Hematopoietic multipotent progenitor cell (in vitro differentiated cells): ENCODE data around the gene GIMAP4. TPM values are rescaled to one million over a fixed set of nuclear protein-coding genes. Genes with fewer than 3 reads are reported as not detected.
A peak's percentile ranks its signal among the peaks of the same experiment; 100 is the strongest.
"Not testable (repeated sequence)": the region's sequence is repeated elsewhere in the genome, so short reads cannot be mapped to it uniquely, and the experiment has no call there.

Source experiments
- DNase-seq, 3 donors: peaks; one replicate each; pipeline ENCODE4 v3.0.0-alpha.2; 2011 to 2015; ENCODE audit warnings: low read depth in 2 of 3, low spot score in 2 of 3
- total RNA-seq: library from RNA; depleted of rRNA; stranded (reverse); fragments of >200 nt; gene quantifications from one replicate; pipeline ENCODE4 v1.2.3, GENCODE V29; 2012

The GIMAP4 gene
- 1.3 TPM for total RNA-seq

GRCh38 chr7:150567169-150567568, at the start of gene GIMAP4:
Gene GIMAP4 (plus strand): TSS chr7:150567390. CDS start chr7:150569902, 2,512 bp downstream.
- no peak for DNase-seq

GRCh38 chr7:150519310-150519709, 47.9 kb upstream of the GIMAP4 start:
- DNase-seq, result no peak

GRCh38 chr7:150520145-150520544, 47.0 kb upstream of the GIMAP4 start:
- DNase-seq, result no peak

GRCh38 chr7:150522931-150523330, 44.3 kb upstream of the GIMAP4 start:
- not testable (repeated sequence) for DNase-seq

- no peak for DNase-seq
These were observed 43.2 kb upstream of the GIMAP4 start for GRCh38 chr7:150524018-150524417.

- peak in 1 of 3 donors; percentile 40 for DNase-seq
These were observed 35.5 kb upstream of the GIMAP4 start for GRCh38 chr7:150531704-150532103.

GRCh38 chr7:150538259-150538658, 28.9 kb upstream of the GIMAP4 start:
- DNase-seq, result peak in 2 of 3 donors; percentile 21 to 61

- DNase-seq, result no peak
These were observed 14.0 kb upstream of the GIMAP4 start for GRCh38 chr7:150553163-150553562.

- DNase-seq, result peak in 2 of 3 donors; percentile 62 to 92
These were observed 10.6 kb upstream of the GIMAP4 start for GRCh38 chr7:150556521-150557138.

- no peak for DNase-seq
These were observed 6.7 kb upstream of the GIMAP4 start for GRCh38 chr7:150560486-150560885.

- DNase-seq, result no peak
These were observed 4.3 kb upstream of the GIMAP4 start for GRCh38 chr7:150562919-150563318.

- no peak for DNase-seq
These were observed 3.2 kb upstream of the GIMAP4 start for GRCh38 chr7:150564006-150564405.

GRCh38 chr7:150564566-150564965, 2.6 kb upstream of the GIMAP4 start:
- no peak for DNase-seq

GRCh38 chr7:150565239-150565638, 2.0 kb upstream of the GIMAP4 start:
- DNase-seq, result no peak

GRCh38 chr7:150566123-150566522, 1.1 kb upstream of the GIMAP4 start:
- DNase-seq, result no peak

GRCh38 chr7:150566572-150566971, 618 bp upstream of the GIMAP4 start:
- DNase-seq, result no peak

GRCh38 chr7:150567871-150568301, 696 bp downstream of the GIMAP4 start:
- no peak for DNase-seq

- no peak for DNase-seq
These were observed 1.5 kb downstream of the GIMAP4 start for GRCh38 chr7:150568714-150569113.

- no peak for DNase-seq
These were observed 2.2 kb downstream of the GIMAP4 start for GRCh38 chr7:150569245-150569955.

- no peak for DNase-seq
These were observed 3.6 kb downstream of the GIMAP4 start for GRCh38 chr7:150570556-150571465.

GRCh38 chr7:150572496-150572895, 5.3 kb downstream of the GIMAP4 start:
- no peak for DNase-seq
